Neuronal stem cell (in vitro differentiated cells): Measurements from ENCODE around the gene SENP7.
"Not testable (repeated sequence)": the region's sequence is repeated elsewhere in the genome, so short reads cannot be mapped to it uniquely, and the experiment has no call there.

Experiments used
- DNase-seq: peaks from one replicate; pipeline ENCODE4 v3.0.0-alpha.2; 2013; ENCODE audit warnings: low spot score
- H2AFZ ChIP-seq: one replicate; pipeline ENCODE4 v1.6.1; 2013; ENCODE audit warnings: mild to moderate bottlenecking, low read length, inconsistent platforms
- H2AK5ac ChIP-seq: 2 replicates; pipeline ENCODE4 v1.6.1; 2013; ENCODE audit warnings: low read depth, mild to moderate bottlenecking, inconsistent platforms, low read length, moderate library complexity, mixed read lengths
- H2BK120ac ChIP-seq: 2 replicates; pipeline ENCODE4 v1.6.1; 2013; ENCODE audit warnings: low read depth, mild to moderate bottlenecking, inconsistent platforms, low read length, moderate library complexity, mixed read lengths
- H2BK12ac ChIP-seq: one replicate; pipeline ENCODE4 v1.6.1; 2013; ENCODE audit warnings: low read length, inconsistent platforms
- H2BK15ac ChIP-seq: 2 replicates; pipeline ENCODE4 v1.6.1; 2013; ENCODE audit warnings: mild to moderate bottlenecking, low read length, inconsistent platforms, mixed read lengths
- H2BK5ac ChIP-seq: one replicate; pipeline ENCODE4 v1.6.1; 2013; ENCODE audit warnings: inconsistent platforms, mild to moderate bottlenecking, low read length, moderate library complexity
- H3K14ac ChIP-seq: one replicate; pipeline ENCODE4 v1.6.1; 2013; ENCODE audit warnings: low read length, inconsistent platforms
- H3K18ac ChIP-seq: 2 replicates; pipeline ENCODE4 v1.6.1; 2013; ENCODE audit warnings: low read length, inconsistent platforms
- H3K23ac ChIP-seq: 2 replicates; pipeline ENCODE4 v1.6.1; 2013; ENCODE audit warnings: low read depth, mild to moderate bottlenecking, mixed read lengths, low read length, inconsistent platforms; ENCODE audit not compliant: poor library complexity
- H3K27ac ChIP-seq: replicated peaks from 3 replicates; pipeline ENCODE4 v1.5.1; 2013; ENCODE audit warnings: low read length, inconsistent platforms
- H3K27me3 ChIP-seq, 3 experiments: 2 replicates each; pipeline ENCODE4 v1.6.1; 2013; ENCODE audit warnings: low read length in 3 of 3, mild to moderate bottlenecking in 2 of 3, inconsistent platforms in 1 of 3, low read depth in 1 of 3, mixed read lengths in 1 of 3, moderate library complexity in 1 of 3; ENCODE audit not compliant: control insufficient read depth in 3 of 3, insufficient read depth in 3 of 3
- H3K36me3 ChIP-seq, 2 donors: replicated peaks in 1 of 2; 2 replicates each; pipeline ENCODE4 v1.6.1; 2013; ENCODE audit warnings: low read length in 2 of 2; ENCODE audit not compliant: control insufficient read depth in 2 of 2, insufficient read depth in 2 of 2
- H3K4ac ChIP-seq: 2 replicates; pipeline ENCODE4 v1.6.1; 2013; ENCODE audit warnings: inconsistent platforms, mild to moderate bottlenecking, low read length, moderate library complexity
- H3K4me1 ChIP-seq, 2 donors: 1 replicate in 1 of 2; 2 replicates in 1 of 2; pipeline ENCODE4 v1.6.1; 2013; ENCODE audit warnings: low read length in 2 of 2, low read depth in 1 of 2; ENCODE audit not compliant: control insufficient read depth in 2 of 2, insufficient read depth in 1 of 2
- H3K4me2 ChIP-seq: one replicate; pipeline ENCODE4 v1.6.1; 2013; ENCODE audit warnings: mild to moderate bottlenecking, low read length, inconsistent platforms; ENCODE audit not compliant: insufficient read depth, poor library complexity, severe bottlenecking
- H3K4me3 ChIP-seq, 2 donors: 2 replicates each; pipeline ENCODE4 v1.5.1; 2013; ENCODE audit warnings: low read length in 2 of 2, mild to moderate bottlenecking in 2 of 2, inconsistent platforms in 1 of 2, moderate library complexity in 1 of 2
- H3K79me1 ChIP-seq: one replicate; pipeline ENCODE4 v1.6.1; 2013; ENCODE audit warnings: low read depth, mild to moderate bottlenecking, inconsistent platforms, low read length, moderate library complexity
- H3K9ac ChIP-seq: one replicate; pipeline ENCODE4 v1.6.1; 2013; ENCODE audit warnings: mild to moderate bottlenecking, low read depth, low read length, inconsistent platforms; ENCODE audit not compliant: poor library complexity
- H3K9me3 ChIP-seq, 2 donors: replicated peaks in 1 of 2; 2 replicates each; pipeline versions ENCODE3 to v1.6.1; 2013; ENCODE audit warnings: low read length in 2 of 2, mild to moderate bottlenecking in 2 of 2, inconsistent platforms in 1 of 2, low read depth in 1 of 2, mixed read lengths in 1 of 2, moderate library complexity in 1 of 2; ENCODE audit not compliant: control insufficient read depth in 2 of 2, insufficient read depth in 1 of 2
- H4K8ac ChIP-seq: one replicate; pipeline ENCODE4 v1.6.1; 2013; ENCODE audit warnings: low read depth, mild to moderate bottlenecking, inconsistent platforms, low read length, moderate library complexity
- H4K91ac ChIP-seq: one replicate; pipeline ENCODE4 v1.6.1; 2013; ENCODE audit warnings: low read length, low read depth, mild to moderate bottlenecking, inconsistent platforms; ENCODE audit not compliant: poor library complexity
- WGBS, 2 donors: extraction: QIAGEN DNeasy Blood & Tissue Kit; methylation state at CpG; one replicate each; pipeline ENCODE4 v1.1.7; 2013; ENCODE audit warnings: missing lambda C conversion rate in 2 of 2, mixed read lengths in 1 of 2; ENCODE audit not compliant: insufficient read length in 2 of 2, insufficient replicate concordance in 1 of 2; ENCODE audit errors: extremely low coverage in 2 of 2; 5-methylcytosine and 5-hydroxymethylcytosine counted together

Gene SENP7

DNA sequence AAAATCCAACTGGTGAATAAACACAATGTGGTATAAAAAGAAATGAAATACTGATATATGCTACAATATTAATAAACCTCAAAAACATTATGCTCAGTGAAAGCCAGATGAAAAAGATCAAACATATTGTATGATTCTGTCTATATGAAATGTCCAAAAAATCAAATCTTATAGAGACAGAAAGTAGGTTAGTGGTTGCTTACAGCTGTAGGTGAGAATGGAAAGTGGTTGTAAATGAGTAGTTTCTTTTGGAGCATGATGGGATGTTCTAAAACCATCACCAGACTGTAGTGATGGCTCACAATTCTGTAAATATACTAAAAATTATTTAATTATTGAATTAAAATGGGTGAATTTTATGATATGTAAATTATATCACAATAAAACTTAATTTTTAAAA is 58.4 kb downstream of the SENP7 start:
- Histone ChIP-seq H3K9ac (no peak overlapping the region), H2AK5ac (no peak overlapping the region), H2BK15ac (no peak overlapping the region), H4K8ac (no peak overlapping the region), H2BK5ac (no peak overlapping the region), H3K18ac (no peak overlapping the region), H4K91ac (no peak overlapping the region), H3K79me1 (no peaks in the 10 kb centered on the region), H2AFZ (no peak overlapping the region), H3K9me3 (no peaks in the 10 kb centered on the region), H3K27me3 (no peaks in the 10 kb centered on the region), H3K4me3 (no peak overlapping the region), H2BK120ac (no peak overlapping the region), H3K27ac (no peak overlapping the region), H3K14ac (no peak overlapping the region), H3K4ac (no peak overlapping the region), H3K4me1 (no peaks in the 10 kb centered on the region), H3K36me3 (peaks cover 1 to 26% of the 10 kb centered on the region in 2 donors), H2BK12ac (no peak overlapping the region), H3K23ac (no peak overlapping the region), H3K4me2 (no peak overlapping the region)
- DNase-seq = no peak

DNA sequence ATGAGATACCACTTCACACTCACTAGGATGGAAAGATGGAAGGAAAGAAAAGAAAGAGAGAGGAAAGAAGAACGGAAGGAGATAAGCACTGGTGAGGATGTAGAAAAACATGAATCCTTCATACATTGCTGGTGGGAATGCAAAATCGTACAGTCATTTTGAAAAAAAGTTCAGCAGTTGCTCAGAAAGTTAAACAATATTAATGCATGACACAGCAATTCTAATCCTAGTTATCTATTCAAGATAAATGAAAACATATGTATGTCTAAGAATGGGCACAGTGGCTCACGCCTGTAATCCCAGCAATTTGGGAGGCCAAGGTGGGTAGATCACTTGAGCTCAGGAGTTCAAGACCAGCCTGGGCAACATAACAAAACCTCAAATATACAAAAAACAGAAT is 59.1 kb downstream of the SENP7 start:
- WGBS, 2 donors = no CpG with 5 or more reads among the region's 3 CpGs
- H2BK15ac ChIP-seq = no peak overlapping the region
- H3K27ac ChIP-seq = no peak overlapping the region
- H2AK5ac ChIP-seq = no peak overlapping the region
- no peak overlapping the region for H3K23ac ChIP-seq
- H3K9me3 ChIP-seq = no peaks in the 10 kb centered on the region
- no peak overlapping the region for H2BK12ac ChIP-seq
- no peak overlapping the region for H3K9ac ChIP-seq
- no peak overlapping the region for H3K14ac ChIP-seq
- H4K91ac ChIP-seq = no peak overlapping the region
- H3K18ac ChIP-seq = no peak overlapping the region
- H2BK5ac ChIP-seq = no peak overlapping the region
- H3K27me3 ChIP-seq = no peaks in the 10 kb centered on the region
- no peak overlapping the region for H2BK120ac ChIP-seq
- no peak overlapping the region for H3K4ac ChIP-seq
- H4K8ac ChIP-seq = no peak overlapping the region
- H2AFZ ChIP-seq = no peak overlapping the region
- H3K4me1 ChIP-seq = no peaks in the 10 kb centered on the region
- H3K79me1 ChIP-seq = no peaks in the 10 kb centered on the region
- DNase-seq = no peak
- H3K4me3 ChIP-seq = no peak overlapping the region
- no peak overlapping the region for H3K4me2 ChIP-seq
- H3K36me3 ChIP-seq = peaks cover 1 to 26% of the 10 kb centered on the region in 2 donors

GRCh38 chr3:101438641-101439040 is 74.4 kb downstream of the SENP7 start:
- no CpG with 5 or more reads among the region's 23 CpGs for WGBS, 2 donors
- not testable (repeated sequence) for H3K4ac ChIP-seq, H3K27me3 ChIP-seq, H2BK5ac ChIP-seq, H2BK120ac ChIP-seq, H4K8ac ChIP-seq, H2AFZ ChIP-seq, H2BK12ac ChIP-seq, H3K23ac ChIP-seq, H3K27ac ChIP-seq, H3K18ac ChIP-seq, H3K4me3 ChIP-seq, DNase-seq, H3K79me1 ChIP-seq, H4K91ac ChIP-seq, H2AK5ac ChIP-seq, H3K14ac ChIP-seq, H3K4me1 ChIP-seq, H2BK15ac ChIP-seq, H3K9ac ChIP-seq, H3K36me3 ChIP-seq, H3K4me2 ChIP-seq
- peaks cover 12 to 21% of the 10 kb centered on the region in 2 donors for H3K9me3 ChIP-seq

GRCh38 chr3:101433652-101434051 is 79.4 kb downstream of the SENP7 start:
- Histone ChIP-seq H3K23ac (no peak overlapping the region), H2BK15ac (no peak overlapping the region), H2BK12ac (no peak overlapping the region), H3K27ac (no peak overlapping the region), H2BK5ac (no peak overlapping the region), H3K9ac (no peak overlapping the region), H3K4ac (no peak overlapping the region), H2AFZ (no peak overlapping the region), H3K4me2 (no peak overlapping the region), H3K36me3 (no peaks in the 10 kb centered on the region), H3K4me1 (no peaks in the 10 kb centered on the region), H2BK120ac (no peak overlapping the region), H3K18ac (no peak overlapping the region), H3K9me3 (peaks cover 3 to 12% of the 10 kb centered on the region in 2 donors), H3K4me3 (no peak overlapping the region), H2AK5ac (no peak overlapping the region), H3K79me1 (no peaks in the 10 kb centered on the region), H4K91ac (no peak overlapping the region), H3K27me3 (no peaks in the 10 kb centered on the region), H3K14ac (no peak overlapping the region), H4K8ac (no peak overlapping the region)
- no peak for DNase-seq
- WGBS, 2 donors = no CpG with 5 or more reads among the region's 1 CpG
